ENCODE data around the gene TCF3. TPM values are rescaled to one million over a fixed set of nuclear protein-coding genes. Genes with fewer than 3 reads are reported as not detected.

Gene TCF3
- polyA plus RNA-seq, 1 donor (not counting 4 experiments of a cell fraction or from before 2014, with no cell fraction given): 40.0 TPM

DNA sequence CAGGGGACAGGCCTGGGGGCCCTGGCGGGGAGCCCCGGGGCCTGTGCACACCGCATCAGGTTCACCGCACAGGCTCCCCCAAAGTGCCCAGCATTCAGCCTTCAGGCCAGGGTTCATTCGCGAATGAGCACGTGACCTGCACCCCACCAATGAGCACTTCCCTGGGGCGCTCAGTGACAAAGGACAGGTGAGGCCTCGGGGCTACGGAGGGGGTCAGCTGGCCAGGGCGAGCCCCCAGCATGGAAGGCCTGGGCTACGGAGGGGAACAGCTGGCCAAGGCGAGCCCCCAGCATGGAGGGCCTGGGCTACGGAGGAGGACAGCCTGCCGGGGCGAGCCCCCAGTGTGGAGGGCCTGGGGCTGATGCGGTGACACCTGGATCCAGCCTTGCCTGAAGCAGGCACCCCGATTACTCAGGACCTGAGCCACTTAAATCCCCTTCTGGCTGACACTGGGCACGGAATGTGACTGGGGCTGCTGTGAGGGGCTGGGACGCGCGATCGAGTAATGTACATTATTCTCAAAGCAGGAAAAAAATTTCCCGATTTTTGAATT lies 23.1 kb downstream of the TCF3 start:
- FAIRE-seq: no peak
- dilution Hi-C loops (cut with MboI; ENCODE audit: extremely low pct_ligation_motif_present, low sequenced_read_pairs): no loop called here
- no peak overlapping the region for H3K4me3 ChIP-seq (ENCODE audit: control insufficient read depth in 2 of 3, extremely low read depth in 1 of 3, insufficient read depth in 2 of 3, low read depth in 1 of 3, low read length in 3 of 3)

DNA sequence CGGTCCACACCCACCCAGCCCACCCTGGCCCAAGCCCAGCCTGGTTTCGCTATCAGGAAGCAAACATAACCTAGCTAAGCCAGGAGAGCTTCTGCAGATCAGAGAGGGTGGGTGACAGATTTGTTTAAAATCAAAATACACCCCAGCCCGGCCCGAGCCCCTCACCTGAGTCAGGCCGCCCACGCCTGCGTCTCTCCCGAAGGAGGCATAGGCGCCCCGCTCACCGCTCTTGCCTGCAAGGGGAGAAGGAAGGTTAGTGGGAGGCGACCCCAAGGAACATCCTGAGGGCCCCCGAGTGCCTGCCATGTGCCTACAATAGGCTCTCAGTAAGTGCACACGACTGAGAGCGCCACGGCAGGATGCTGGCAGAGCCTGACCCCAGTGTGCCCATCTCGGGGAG lies 25.2 kb downstream of the TCF3 start:
- Histone ChIP-seq H3K9me3 (ENCODE audit: control insufficient read depth, low read depth, low read length) (no peaks in the 10 kb centered on the region), H3K4me2 (ENCODE audit: control insufficient read depth, extremely low read depth, insufficient read depth, low read depth, low read length) (no peak overlapping the region), H2AFZ (ENCODE audit: control insufficient read depth, low read length) (no peak overlapping the region), H3K79me2 (ENCODE audit: control insufficient read depth, insufficient read depth, low read length) (no peaks in the 10 kb centered on the region), H4K20me1 (ENCODE audit: control insufficient read depth, extremely low read depth, insufficient read depth, low read length) (no peaks in the 10 kb centered on the region), H3K4me3 (ENCODE audit: control insufficient read depth in 2 of 3, extremely low read depth in 1 of 3, insufficient read depth in 2 of 3, low read depth in 1 of 3, low read length in 3 of 3) (no peak overlapping the region), H3K27me3 (ENCODE audit: control insufficient read depth, extremely low read depth, insufficient read depth, low read length) (no peaks in the 10 kb centered on the region), H3K4me1 (ENCODE audit: control insufficient read depth, extremely low read depth, insufficient read depth, low read length) (no peaks in the 10 kb centered on the region), H3K27ac (ENCODE audit: control insufficient read depth, insufficient read depth, low read length) (no peak overlapping the region), H3K36me3 (ENCODE audit: control insufficient read depth in 2 of 2, extremely low read depth in 1 of 2, insufficient read depth in 2 of 2, low read length in 2 of 2) (peaks cover 24 to 32% of the 10 kb centered on the region in 2 experiments), H3K9ac (ENCODE audit: control insufficient read depth, extremely low read depth, insufficient read depth, low read length) (no peak overlapping the region), H3K9me1 (ENCODE audit: control insufficient read depth, extremely low read depth, insufficient read depth, low read length) (no peaks in the 10 kb centered on the region)
- FAIRE-seq: no peak
- dilution Hi-C loops (cut with MboI; ENCODE audit: extremely low pct_ligation_motif_present, low sequenced_read_pairs): no loop called here
- no peak for DNase-seq (ENCODE audit: low read depth, low spot score)
- no peak for TF ChIP-seq EZH2 (IDR thresholded peaks at IDR 0.05; ENCODE audit: low read length)
- TF ChIP-seq, protein P1, sequence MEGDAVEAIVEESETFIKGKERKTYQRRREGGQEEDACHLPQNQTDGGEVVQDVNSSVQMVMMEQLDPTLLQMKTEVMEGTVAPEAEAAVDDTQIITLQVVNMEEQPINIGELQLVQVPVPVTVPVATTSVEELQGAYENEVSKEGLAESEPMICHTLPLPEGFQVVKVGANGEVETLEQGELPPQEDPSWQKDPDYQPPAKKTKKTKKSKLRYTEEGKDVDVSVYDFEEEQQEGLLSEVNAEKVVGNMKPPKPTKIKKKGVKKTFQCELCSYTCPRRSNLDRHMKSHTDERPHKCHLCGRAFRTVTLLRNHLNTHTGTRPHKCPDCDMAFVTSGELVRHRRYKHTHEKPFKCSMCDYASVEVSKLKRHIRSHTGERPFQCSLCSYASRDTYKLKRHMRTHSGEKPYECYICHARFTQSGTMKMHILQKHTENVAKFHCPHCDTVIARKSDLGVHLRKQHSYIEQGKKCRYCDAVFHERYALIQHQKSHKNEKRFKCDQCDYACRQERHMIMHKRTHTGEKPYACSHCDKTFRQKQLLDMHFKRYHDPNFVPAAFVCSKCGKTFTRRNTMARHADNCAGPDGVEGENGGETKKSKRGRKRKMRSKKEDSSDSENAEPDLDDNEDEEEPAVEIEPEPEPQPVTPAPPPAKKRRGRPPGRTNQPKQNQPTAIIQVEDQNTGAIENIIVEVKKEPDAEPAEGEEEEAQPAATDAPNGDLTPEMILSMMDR (optimal IDR thresholded peaks at IDR 0.05 in 1 of 3, IDR thresholded peaks at IDR 0.05 in 1 of 3, conservative IDR thresholded peaks at IDR 0.05 in 1 of 3; ENCODE audit: extremely low read depth in 1 of 3, insufficient read depth in 2 of 3, low read length in 3 of 3): no peak

More for the DNA sequence above, 23.1 kb downstream of the TCF3 start:
- no peak for DNase-seq (ENCODE audit: low read depth, low spot score)
- Histone ChIP-seq H3K9me1 (ENCODE audit: control insufficient read depth, extremely low read depth, insufficient read depth, low read length) (no peaks in the 10 kb centered on the region), H3K79me2 (ENCODE audit: control insufficient read depth, insufficient read depth, low read length) (no peaks in the 10 kb centered on the region), H3K27me3 (ENCODE audit: control insufficient read depth, extremely low read depth, insufficient read depth, low read length) (no peaks in the 10 kb centered on the region), H3K36me3 (ENCODE audit: control insufficient read depth in 2 of 2, extremely low read depth in 1 of 2, insufficient read depth in 2 of 2, low read length in 2 of 2) (peaks cover 9 to 27% of the 10 kb centered on the region in 2 experiments), H3K4me1 (ENCODE audit: control insufficient read depth, extremely low read depth, insufficient read depth, low read length) (no peaks in the 10 kb centered on the region), H3K4me2 (ENCODE audit: control insufficient read depth, extremely low read depth, insufficient read depth, low read depth, low read length) (no peak overlapping the region), H4K20me1 (ENCODE audit: control insufficient read depth, extremely low read depth, insufficient read depth, low read length) (no peaks in the 10 kb centered on the region), H2AFZ (ENCODE audit: control insufficient read depth, low read length) (no peak overlapping the region), H3K9ac (ENCODE audit: control insufficient read depth, extremely low read depth, insufficient read depth, low read length) (no peak overlapping the region), H3K27ac (ENCODE audit: control insufficient read depth, insufficient read depth, low read length) (no peak overlapping the region), H3K9me3 (ENCODE audit: control insufficient read depth, low read depth, low read length) (no peaks in the 10 kb centered on the region)
- TF ChIP-seq, protein P1 (optimal IDR thresholded peaks at IDR 0.05 in 1 of 3, IDR thresholded peaks at IDR 0.05 in 1 of 3, conservative IDR thresholded peaks at IDR 0.05 in 1 of 3; ENCODE audit: extremely low read depth in 1 of 3, insufficient read depth in 2 of 3, low read length in 3 of 3): no peak
- TF ChIP-seq EZH2 (IDR thresholded peaks at IDR 0.05; ENCODE audit: low read length): no peak

All from keratinocyte (primary cell).